HG02938 (cell line): ENCODE data around the gene CTNND2.
"Not testable (repeated sequence)": the region's sequence is repeated elsewhere in the genome, so short reads cannot be mapped to it uniquely, and the experiment has no call there.

ENCODE experiments used
- ATAC-seq: cut with Tn5 transposase; IDR thresholded peaks from one replicate; pipeline ENCODE4 v1.9.1; 2021; ENCODE audit warnings: mild to moderate bottlenecking, moderate library complexity; ENCODE audit not compliant: unreplicated experiment

The CTNND2 gene

DNA sequence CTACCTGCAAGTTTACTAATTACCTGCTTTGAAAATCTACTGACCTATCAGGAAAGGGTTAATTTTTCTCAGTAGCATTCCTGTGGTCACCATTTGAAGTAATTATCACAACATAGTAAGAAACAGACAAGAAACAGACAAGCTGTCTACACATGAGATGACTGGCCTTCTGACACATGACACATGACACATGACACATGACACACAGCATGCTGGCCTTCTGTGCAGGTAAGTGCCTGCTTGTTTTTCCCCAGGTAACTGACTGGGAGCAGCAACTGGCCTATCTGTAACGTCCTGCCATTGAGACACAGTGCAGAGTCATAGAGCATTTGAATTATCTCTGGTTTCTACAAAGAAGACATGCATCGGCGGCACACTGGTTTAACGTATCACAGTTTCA is 222.4 kb downstream of the CTNND2 start:
- no peak for ATAC-seq

DNA sequence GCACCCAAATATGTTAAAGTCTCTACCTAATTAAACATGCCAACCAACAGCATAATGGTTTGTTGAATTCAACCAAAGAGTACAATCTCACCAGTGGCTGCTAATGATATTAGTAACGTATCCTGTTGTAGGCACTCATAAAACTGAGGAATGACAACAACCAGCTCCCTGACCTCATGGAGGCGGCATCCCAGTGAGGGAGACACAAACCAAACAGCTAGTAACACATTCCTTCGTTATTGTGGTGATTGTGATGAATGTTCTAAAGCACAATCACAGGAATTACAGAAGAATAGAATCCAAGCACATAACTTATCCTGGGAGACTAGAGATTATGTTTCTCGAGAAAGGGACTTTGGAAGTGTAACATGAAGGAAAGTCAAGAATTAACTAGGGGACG is 224.6 kb downstream of the CTNND2 start:
- no peak for ATAC-seq

DNA sequence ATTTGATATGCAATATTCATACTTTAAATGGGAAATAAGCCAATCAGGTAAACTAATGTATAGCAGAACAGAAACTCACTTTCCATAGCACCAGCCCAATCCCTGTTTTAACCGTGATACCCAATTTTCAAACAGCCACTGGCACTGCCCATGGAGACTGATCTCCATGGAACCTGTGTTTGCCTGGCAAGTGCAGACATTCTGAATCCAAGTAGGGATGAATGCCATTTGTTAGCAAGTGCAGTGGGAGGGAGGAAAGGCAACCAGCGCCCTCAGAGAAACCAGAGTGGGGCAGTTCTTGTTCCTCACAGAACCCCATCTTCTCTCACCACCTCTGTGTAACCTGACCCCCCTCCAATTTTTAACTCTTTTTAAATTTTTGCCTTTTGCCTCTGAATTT is 229.1 kb downstream of the CTNND2 start:
- ATAC-seq, result no peak

DNA sequence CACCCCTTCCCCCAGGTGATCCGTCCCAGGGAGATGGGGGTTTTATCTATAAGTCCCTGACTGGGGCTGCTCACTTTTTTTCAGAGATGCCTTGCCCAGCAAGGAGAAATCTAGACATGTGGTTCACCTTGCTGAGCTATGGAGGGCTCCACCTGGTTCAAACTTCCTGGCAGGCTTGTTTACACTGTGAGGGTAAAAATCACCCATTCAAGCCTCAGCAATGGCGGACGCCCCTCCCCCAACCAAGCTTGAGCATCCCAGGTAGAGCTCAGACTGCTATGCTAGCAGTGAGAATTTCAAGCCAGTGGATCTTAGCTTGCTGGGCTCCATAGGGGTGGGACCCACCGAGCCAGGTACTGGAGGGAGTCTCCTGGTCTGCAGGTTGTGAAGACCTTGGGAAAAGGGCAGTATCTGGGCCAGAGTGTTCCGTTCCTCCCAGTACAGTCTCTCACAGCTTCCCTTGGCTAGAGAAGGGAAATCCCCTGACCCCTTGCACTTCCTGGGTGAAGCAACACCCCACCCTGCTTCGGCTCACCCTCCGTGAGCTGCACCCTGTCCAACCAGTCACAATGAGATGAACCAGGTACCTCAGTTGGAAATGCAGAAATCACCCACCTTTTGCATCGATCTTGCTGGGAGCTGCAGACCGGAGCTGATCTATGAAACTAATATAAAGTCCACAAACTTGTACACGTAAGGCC is 231.7 kb downstream of the CTNND2 start:
- ATAC-seq, result no peak

DNA sequence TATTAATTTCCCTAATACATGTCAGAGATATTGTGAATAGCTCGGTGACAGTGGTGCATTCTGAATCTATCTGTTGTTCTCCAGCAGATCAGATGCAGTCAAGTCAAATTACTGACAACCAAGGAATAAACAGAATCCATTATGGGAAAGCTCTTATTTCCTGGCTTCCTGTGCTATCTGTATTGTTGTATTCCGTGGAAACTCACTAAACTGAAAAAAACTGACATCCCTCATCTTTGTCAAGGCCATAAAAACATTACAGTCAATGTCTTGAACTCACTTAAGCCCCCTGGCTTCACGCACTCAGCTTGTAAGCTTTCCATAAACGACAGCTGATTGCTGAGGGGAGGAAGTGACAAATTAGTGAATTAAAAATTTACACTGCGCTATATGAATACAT is 245.9 kb downstream of the CTNND2 start:
- no peak for ATAC-seq

DNA sequence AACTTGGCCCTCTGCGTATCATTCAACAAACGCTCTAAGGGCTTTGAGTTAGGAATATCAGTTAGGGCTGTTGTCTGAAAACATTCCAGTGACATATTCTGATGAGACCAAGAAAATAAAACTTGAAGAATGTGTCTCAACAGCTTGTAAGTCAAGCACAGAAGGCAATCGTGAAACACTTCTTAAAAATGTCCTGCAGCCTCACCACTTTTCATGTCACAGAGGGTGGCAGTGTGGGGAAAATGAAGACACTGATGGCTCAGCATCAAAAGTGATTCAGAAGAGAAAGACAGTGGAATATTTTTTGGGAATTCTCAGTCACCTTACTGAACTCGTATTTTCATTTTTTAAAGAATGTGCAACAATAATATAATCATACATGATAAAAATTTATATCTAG is 247.3 kb downstream of the CTNND2 start:
- ATAC-seq, result no peak

DNA sequence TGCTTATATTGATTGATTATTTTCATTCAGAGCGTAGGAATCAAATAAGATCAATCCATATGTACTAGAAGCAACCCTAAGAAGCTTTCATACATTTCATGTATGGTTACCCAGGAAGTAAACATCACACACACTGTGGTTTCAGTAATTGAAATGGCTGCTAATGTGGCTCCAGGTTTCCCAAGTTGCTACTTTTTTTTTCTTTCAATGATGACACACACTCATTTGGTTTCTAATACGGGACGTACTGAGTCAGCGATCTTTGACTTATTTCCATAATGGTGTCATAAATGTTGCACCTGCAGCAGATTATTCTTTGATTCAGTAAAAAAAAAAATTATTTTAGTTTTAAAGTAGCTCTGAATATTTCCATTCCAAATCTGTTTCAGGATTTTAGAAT is 248.6 kb downstream of the CTNND2 start:
- no peak for ATAC-seq

DNA sequence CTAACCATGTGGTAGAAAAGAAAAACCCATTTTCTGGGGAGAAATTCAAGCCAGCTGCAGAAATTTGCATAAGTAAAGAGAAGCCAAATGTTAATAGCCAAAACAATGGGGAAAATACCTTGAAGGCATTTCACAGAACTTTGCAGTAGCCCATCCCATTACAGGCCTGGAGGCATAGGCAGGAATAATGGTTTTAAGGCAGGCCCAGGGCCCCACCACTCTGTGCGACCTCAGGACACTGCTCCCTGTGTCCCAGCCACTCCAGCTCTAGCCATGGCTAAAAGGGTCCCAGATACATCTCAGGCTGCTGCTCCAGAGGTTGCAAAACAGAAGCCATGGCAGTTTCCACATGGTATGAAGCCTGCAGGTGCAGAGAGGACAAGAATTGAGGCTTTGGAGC is 253.3 kb downstream of the CTNND2 start:
- ATAC-seq, result no peak

DNA sequence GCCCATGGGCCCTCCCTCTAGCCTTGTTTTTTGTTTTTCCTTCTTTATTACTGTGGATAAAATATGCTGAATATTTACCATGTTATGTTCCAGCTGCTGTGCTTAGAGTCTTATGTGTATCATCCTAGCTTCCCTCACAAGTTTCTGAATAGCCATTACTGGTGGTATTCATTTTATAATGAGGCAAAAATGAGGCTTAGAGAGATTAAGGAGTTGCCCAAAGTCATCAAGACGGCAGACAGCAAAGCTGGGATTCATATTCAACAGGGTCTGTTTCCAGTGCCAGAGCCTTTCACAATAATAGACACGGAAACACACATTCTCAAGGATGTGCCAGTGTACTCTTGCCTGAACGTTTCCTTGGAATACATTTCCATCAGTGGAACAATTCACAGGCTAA is 258.1 kb downstream of the CTNND2 start:
- no peak for ATAC-seq

DNA sequence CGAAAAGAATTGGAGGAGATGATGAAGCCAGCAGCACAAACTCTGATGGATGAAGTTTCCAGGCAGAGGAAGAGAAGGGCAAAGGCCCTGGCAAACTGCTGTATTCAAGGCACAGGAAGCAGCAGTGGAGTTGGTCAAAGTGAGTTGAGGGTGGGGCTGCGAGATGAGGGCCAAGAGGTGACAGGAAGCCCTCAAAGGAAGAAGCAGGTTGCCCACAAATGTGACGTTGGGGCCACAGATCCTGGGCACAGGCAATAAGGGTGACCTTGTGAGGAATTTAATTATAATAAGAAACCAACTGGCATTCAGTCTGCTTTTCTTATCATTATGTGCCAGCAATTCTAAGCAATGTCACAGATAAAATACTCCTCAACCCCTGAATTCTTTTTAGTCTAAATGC is 261.8 kb downstream of the CTNND2 start:
- no peak for ATAC-seq

DNA sequence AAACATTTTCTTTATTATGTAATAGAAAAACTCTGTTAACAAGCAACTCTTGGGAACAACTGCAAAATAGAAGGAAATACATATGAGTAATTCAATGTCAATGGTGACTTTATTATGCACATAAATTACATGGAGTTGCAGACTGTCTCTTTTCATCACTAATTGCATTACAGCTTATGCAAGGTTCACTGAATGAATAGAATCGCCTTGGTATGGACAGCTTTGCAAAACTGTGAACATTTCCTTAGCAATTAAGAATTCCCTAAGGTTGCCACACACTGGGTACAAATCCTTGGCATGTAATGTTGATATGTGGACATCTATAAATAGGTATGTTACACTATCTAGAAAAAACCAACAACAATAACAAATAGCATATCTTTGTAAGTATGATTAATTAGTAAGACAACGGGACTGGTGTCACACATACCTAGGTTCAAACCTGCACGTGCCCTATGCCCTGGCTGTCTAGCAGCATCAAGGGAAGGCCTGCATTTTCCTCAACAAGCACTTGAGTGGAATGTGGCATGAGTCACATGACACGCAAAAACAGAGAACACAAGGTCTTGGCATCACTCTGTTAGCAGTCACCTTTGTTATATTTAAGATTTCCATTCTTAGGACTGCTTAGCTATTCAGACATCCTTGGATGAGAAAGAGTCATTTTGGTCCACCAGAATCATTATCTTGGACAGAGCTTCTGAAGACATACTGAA is 263.9 kb downstream of the CTNND2 start:
- no peak for ATAC-seq

DNA sequence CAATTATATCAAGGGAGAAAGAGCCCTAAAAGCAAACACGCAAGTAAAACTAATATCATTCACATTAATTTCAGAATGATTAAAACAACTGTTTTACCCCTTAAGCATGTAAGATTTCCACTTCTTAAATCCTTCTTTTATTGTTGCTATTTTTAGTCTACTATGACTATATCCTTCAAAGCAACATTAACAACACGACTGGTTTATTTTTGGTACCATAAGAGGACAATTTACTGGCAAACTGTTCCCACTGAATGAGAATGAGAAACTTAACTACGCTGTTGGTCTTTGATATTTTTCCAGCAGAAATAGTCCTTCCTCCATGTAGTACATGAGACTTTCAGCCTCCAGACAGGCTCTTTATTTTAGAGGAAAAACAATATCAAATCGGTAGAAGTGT is 281.5 kb downstream of the CTNND2 start:
- no peak for ATAC-seq

DNA sequence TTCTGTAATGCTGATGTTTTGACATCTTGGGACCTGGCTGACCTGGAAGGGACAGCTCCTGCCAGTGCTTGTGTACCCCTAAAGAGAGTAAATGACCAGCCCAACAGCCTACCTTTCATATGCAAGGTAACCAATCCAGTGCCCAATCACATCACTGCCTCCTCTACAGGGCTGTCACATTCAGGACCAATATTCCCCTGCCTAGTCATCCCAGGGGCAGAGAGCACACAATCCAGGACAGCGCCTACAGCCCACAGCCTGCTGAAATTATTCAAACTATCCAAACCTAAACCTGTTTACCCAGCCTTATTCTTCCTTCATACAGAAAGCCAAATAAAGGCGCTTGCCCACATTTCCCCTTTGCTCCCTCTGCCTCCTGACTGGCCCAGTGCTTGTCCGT is 284.1 kb downstream of the CTNND2 start:
- no peak for ATAC-seq

DNA sequence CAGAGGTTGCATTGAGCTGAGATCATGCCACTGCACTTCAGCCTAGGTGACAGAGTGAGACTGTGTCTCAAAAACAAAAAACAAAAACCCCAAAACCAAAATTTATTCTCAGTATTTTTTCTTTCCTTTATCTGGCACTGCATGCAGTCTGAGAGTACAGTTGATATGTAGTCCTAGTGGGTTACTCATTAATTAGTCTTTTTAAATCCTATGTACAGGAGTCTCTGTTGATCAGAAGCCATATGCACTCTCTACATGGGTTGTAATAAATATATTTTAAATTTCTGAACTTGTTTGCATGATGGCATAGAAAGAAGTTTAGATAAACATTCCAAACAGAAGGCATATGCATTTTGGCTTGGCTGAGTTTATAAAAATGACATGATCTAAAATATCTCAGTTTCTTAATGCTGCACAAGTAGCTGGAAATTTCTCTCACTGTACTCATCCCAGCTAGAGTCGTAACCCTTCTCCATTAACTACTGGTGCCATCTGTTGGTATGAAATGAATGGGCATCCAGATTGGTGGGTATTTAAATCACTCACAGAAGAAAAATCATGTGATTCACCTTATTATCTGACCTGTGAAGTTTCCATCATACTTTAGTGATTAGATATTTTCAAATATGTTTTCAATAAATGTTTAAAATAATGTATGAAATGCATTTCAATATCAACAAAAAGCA is 284.8 kb downstream of the CTNND2 start:
- no peak for ATAC-seq

DNA sequence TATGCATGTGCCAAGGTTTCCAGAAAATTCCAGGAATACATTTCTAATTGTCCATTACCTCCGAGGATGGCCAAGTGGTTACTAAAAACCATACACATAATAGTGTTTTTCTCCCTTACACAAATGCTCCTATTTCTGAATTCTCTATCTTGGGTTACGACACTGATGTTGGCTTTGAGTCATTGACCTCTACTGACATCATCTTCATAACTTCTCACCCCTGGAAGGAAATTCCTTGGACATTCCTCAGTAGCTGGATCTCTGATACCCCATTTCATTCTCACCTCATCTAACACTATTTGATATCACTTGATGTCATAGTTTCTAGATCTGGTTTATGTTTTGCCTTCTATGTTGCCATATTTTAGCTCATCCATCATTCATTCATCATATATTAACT is 287.2 kb downstream of the CTNND2 start:
- no peak for ATAC-seq

DNA sequence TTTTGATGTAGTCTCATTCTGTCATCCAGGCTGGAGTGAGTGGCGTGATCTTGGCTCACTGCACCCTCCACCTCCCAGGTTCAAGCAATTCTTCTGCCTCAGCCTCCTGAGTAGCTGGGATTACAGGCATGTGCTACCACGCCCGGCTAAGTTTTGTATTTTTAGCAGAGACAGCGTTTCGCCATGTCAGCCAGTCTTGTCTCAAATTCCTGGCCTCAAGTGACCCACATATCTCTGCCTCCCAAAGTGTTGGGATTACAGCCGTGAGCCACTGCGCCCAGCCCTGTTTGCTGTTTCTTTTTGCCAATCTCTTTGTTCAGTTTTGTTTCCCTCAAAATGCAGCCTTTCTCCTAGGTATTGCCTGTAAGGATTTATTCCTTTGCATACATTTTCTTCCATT is 287.6 kb downstream of the CTNND2 start:
- not testable (repeated sequence) for ATAC-seq

DNA sequence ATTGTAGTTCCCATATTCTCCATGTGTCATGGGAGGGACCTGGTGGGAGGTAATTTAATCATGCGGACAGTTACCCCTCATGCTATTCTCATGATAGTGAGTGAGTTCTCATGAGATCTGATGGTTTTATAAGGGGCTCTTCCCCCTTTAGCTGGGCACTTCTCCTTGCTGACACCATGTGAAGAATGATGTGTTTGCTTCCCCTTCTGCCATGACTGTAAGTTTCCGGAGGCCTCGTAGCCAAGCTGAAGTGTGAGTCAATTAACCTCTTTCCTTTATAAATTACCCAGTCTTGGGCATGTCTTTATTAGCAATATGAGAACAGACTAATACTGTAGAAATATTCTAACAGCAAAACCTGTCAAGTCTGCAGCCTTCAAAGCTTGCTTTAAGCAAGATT is 293.2 kb downstream of the CTNND2 start:
- ATAC-seq, result no peak

DNA sequence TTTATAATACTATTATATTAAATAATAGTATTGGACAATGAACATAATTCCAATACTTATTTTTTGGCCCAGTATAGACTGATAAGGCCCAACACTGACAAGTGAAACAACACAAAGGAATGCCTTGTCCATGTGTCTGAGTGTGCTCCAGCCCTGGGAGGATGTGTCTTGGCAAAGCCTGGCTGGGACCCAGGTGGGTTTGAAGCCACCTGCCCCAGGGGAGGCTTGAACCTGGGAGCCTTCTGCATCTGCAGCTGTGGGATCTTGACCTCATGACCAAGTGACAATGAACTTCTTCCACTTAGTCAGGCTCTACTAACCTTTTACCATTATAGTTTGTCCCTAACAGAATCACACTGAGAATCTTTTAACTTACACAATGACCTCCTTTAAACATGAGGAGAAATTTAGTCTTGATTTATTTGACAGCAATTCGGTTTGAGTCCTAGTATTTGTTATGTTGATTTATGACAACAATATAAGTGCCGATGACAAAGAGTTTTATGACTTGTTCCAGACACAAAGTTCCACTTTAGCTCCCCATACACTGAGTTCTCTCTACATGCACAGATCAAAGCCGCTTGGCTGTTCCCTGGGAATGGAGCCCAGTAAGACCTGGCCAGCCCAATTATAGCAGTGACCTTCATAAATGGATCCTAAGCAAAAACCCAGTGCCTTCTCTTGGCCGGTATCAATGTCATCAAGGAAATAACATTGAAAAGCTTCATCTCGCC is 294.5 kb downstream of the CTNND2 start:
- no peak for ATAC-seq

DNA sequence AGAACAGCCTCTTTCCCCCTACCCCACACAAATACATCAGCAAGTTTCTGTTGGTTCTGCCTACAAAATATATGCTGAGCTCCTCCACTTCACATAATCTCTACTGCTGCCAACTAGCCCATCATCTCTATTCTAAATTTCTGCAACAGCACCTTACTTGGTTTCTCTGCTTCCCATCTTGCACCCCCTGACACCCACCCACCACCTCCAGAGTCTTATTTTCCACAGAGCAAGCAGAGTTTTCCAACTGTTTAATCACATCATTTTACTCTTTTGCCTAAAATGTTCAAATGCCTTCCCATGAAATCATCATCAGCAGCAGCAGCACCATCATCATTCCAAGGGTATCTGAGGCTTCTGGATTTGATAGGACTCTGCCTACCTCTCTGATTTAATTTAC is 295.7 kb downstream of the CTNND2 start:
- ATAC-seq, result no peak

DNA sequence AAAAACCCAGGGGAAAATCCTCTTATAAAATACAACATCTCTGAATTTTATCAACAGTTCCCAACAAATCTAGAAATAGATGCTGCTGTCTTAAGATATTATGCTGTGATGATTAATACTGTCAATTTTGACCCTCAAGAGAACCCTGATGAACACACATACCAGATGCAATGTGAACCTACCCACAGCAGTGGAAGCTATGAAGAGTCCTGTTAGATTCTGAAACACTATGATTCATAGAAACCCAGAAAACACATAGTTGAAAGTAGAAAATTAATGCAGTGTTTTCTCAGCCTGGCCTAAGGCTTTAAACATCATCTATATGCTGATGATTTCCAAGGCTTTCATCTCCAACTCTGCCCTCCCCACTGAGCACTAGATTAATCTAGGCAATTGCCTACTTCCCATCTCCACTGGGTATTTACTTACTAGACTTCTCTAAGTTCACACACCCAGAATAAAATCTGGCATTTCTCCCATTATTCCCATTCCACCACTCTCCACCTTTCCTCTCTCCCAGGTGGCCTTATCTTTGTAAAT is 296.2 kb downstream of the CTNND2 start:
- ATAC-seq, result no peak

DNA sequence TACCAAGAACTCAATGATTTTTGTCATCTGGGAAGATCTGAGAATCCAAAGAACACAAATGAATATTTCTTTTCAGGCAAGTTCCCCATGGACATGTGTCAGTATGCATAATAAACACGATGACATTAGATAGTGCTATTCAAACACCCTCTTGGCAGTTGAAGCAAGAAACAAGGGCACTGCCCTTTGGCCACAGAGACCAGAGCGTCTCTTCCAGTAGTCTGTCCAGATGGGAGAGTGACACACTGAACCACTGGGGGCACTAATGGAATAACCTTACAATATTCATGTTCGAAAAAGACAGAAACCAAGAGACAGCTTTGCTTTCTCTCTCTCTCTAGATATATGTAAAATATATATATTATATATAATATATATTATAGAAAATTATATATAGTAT is 301.9 kb downstream of the CTNND2 start:
- no peak for ATAC-seq
